Loucy (cell line): ENCODE data around the gene UFSP1.

Experiments
- CTCF ChIP-seq: fragments of 200-600 bp; sonication (generic); conservative IDR thresholded peaks from 2 replicates; pipeline ENCODE4 v1.5.1; 2014; ENCODE audit warnings: mild to moderate bottlenecking, antibody characterized with exemption, low read length
- EZH2phosphoT487 ChIP-seq: fragments of 200-600 bp; IDR thresholded peaks from 2 replicates; pipeline ENCODE4 v1.6.1; 2018; ENCODE audit warnings: antibody characterized with exemption, mild to moderate bottlenecking, moderate library complexity, borderline replicate concordance

GRCh38 chr7:100882785-100883526 lies 6.6 kb downstream of the UFSP1 start:
- no peak for TF ChIP-seq CTCF
- no peak for TF ChIP-seq EZH2phosphoT487
